Measurements from ENCODE around the gene TEKT2.

DNA sequence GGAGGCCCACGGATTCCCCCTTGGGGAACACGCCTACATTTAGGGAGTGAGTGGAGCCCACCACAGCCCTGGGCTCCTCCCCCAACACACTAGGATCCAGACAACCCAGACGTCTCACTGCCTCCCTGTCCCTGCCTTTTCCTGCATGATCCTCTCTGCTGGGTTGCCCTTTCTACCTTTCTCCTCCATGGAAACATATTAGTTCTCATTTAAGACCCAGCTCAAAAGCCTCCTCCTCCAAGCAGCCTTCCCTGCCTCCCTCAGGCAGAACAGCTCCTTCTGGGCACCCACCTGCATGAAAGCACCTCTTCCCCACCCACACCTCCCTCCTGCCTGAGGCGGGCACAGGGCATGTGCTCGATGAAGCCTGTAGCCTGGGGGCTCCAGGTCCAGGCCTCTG is 30.5 kb downstream of the TEKT2 start:
- no peak for TF ChIP-seq POLR2A (IDR thresholded peaks at IDR 0.05)
- TF ChIP-seq, protein P1, sequence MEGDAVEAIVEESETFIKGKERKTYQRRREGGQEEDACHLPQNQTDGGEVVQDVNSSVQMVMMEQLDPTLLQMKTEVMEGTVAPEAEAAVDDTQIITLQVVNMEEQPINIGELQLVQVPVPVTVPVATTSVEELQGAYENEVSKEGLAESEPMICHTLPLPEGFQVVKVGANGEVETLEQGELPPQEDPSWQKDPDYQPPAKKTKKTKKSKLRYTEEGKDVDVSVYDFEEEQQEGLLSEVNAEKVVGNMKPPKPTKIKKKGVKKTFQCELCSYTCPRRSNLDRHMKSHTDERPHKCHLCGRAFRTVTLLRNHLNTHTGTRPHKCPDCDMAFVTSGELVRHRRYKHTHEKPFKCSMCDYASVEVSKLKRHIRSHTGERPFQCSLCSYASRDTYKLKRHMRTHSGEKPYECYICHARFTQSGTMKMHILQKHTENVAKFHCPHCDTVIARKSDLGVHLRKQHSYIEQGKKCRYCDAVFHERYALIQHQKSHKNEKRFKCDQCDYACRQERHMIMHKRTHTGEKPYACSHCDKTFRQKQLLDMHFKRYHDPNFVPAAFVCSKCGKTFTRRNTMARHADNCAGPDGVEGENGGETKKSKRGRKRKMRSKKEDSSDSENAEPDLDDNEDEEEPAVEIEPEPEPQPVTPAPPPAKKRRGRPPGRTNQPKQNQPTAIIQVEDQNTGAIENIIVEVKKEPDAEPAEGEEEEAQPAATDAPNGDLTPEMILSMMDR (IDR thresholded peaks at IDR 0.05) = no peak
